HepG2 (cell line): Measurements from ENCODE around the gene KRT6B. TPM values are rescaled to one million over a fixed set of nuclear protein-coding genes. Genes with fewer than 3 reads are reported as not detected.

Source experiments
- ATAC-seq: fragments of 200-7000 bp; cut with Tn5 transposase; 3 replicates; pipeline ENCODE4 v1.9.1; 2020; ENCODE audit warnings: mild to moderate bottlenecking, moderate library complexity
- BruUV-seq: library from RNA; stranded (reverse); fragments of 400-500 nt; replicated peaks from 2 replicates; lab custom pipeline; 2021; lab: Mats Ljungman, UMichigan
- CTCF ChIA-PET: fragments of 300-600 bp; formaldehyde crosslinking; extraction: SDS; loops from one replicate; lab custom pipeline; 2021; ENCODE audit warnings: low total read pairs, inconsistent platforms, low intra/inter-chr PET ratio; lab: Yijun Ruan, JAX
- POLR2A ChIA-PET: fragments of 350-600 bp; sonication (Branson Sonifier 250); formaldehyde crosslinking; loops from one replicate; lab custom pipeline; 2020; ENCODE audit warnings: antibody characterized with exemption, inconsistent platforms; lab: Yijun Ruan, JAX
- DNase-seq: peaks from one replicate; pipeline ENCODE4 v3.0.0-alpha.2; 2015; ENCODE audit warnings: low spot score
- FAIRE-seq: peaks from 3 replicates; lab custom pipeline; 2011; peaks lifted over from hg19 to GRCh38; lab: Jason Lieb, UNC
- H2AFZ ChIP-seq: one replicate; pipeline ENCODE4 v1.6.1; 2011; ENCODE audit warnings: low read length, inconsistent platforms
- H3K27ac ChIP-seq: fragments of 300-600 bp; 3 replicates; pipeline ENCODE4 v1.8.0; 2011; ENCODE audit warnings: mixed run types, mild to moderate bottlenecking, mixed read lengths, low read length, inconsistent platforms; ENCODE audit not compliant: insufficient read depth; ENCODE audit errors: extremely low read length
- H3K27me3 ChIP-seq, 2 experiments: fragments of 200-600 bp in 1 of 2; 2 replicates in 1 of 2; 3 replicates in 1 of 2; pipeline versions ENCODE4 v1.6.0 to v1.8.0; 2011; ENCODE audit warnings: low read length in 2 of 2, mild to moderate bottlenecking in 2 of 2, moderate library complexity in 2 of 2, inconsistent platforms in 1 of 2; ENCODE audit not compliant: insufficient read depth in 2 of 2, control insufficient read depth in 1 of 2
- H3K36me3 ChIP-seq, 2 experiments: fragments of 200-600 bp in 1 of 2; replicated peaks in 1 of 2; 2 replicates in 1 of 2; 3 replicates in 1 of 2; pipeline versions ENCODE4 v1.5.1 to v1.8.0; 2011; ENCODE audit warnings: low read length in 2 of 2, inconsistent platforms in 1 of 2; ENCODE audit not compliant: insufficient read depth in 2 of 2, control insufficient read depth in 1 of 2
- H3K4me1 ChIP-seq: 2 replicates; pipeline ENCODE4 v1.5.1; 2012; ENCODE audit warnings: low read length, inconsistent platforms; ENCODE audit not compliant: insufficient read depth
- H3K4me2 ChIP-seq: 2 replicates; pipeline ENCODE4 v1.6.0; 2011; ENCODE audit warnings: low read depth, low read length, inconsistent platforms
- H3K4me3 ChIP-seq, 3 experiments: fragments of 200-600 bp in 1 of 3; sonication (generic), shearing (Covaris generic) in 1 of 3; replicated peaks in 1 of 3; 2 replicates each; pipeline ENCODE4 v1.5.1; 2011 to 2016; ENCODE audit warnings: low read length in 3 of 3, inconsistent platforms in 2 of 3, low read depth in 2 of 3, mild to moderate bottlenecking in 2 of 3, control low read depth in 1 of 3, mixed read lengths in 1 of 3; ENCODE audit not compliant: insufficient read depth in 1 of 3
- H3K79me2 ChIP-seq: one replicate; pipeline ENCODE4 v1.6.1; 2011; ENCODE audit warnings: low read length, inconsistent platforms; ENCODE audit not compliant: insufficient read depth
- H3K9ac ChIP-seq: 2 replicates; pipeline ENCODE4 v1.6.0; 2011; ENCODE audit warnings: mild to moderate bottlenecking, low read depth, low read length, inconsistent platforms; ENCODE audit not compliant: insufficient read depth
- H3K9me3 ChIP-seq: 2 replicates; pipeline ENCODE4 v1.5.1; 2012; ENCODE audit warnings: mild to moderate bottlenecking, low read length
- H4K20me1 ChIP-seq: 2 replicates; pipeline ENCODE4 v1.6.0; 2011; ENCODE audit warnings: inconsistent platforms, mild to moderate bottlenecking, low read length, moderate library complexity; ENCODE audit not compliant: insufficient read depth
- FOXA1 ChIP-seq, 2 experiments: fragments of 450-650 bp in 1 of 2; sonication (generic) in 1 of 2; formaldehyde crosslinking in 1 of 2; IDR thresholded peaks; 2 replicates each; pipeline versions ENCODE4 v1.4.0 to v1.6.1; 2016 to 2020; ENCODE audit warnings: missing genetic modification reagents in 1 of 2
- FOXK1 ChIP-seq: sonication (generic); formaldehyde crosslinking; IDR thresholded peaks from 2 replicates; pipeline ENCODE4 v1.4.0; 2020; ENCODE audit warnings: low read depth, missing genetic modification reagents, borderline replicate concordance
- IRF1 ChIP-seq: sonication (generic); formaldehyde crosslinking; IDR thresholded peaks from 2 replicates; pipeline ENCODE4 v1.4.0; 2020; ENCODE audit warnings: low read depth, mild to moderate bottlenecking, missing genetic modification reagents
- JUN ChIP-seq: sonication (generic); formaldehyde crosslinking; IDR thresholded peaks from 2 replicates; pipeline ENCODE4 v1.4.0; 2020; ENCODE audit warnings: mild to moderate bottlenecking, missing genetic modification reagents
- MIER2 ChIP-seq: IDR thresholded peaks from 2 replicates; pipeline ENCODE4 v1.6.1; 2016; ENCODE audit warnings: missing biosample characterization, missing genetic modification reagents
- TARDBP ChIP-seq: sonication (generic); formaldehyde crosslinking; IDR thresholded peaks from 2 replicates; pipeline ENCODE4 v1.8.0; 2022; ENCODE audit warnings: mild to moderate bottlenecking, missing genetic modification reagents
- YEATS2 ChIP-seq: sonication (generic); formaldehyde crosslinking; IDR thresholded peaks from 2 replicates; pipeline ENCODE4 v1.4.0; 2020; ENCODE audit warnings: missing genetic modification reagents, borderline replicate concordance
- ZBTB8A ChIP-seq: sonication (generic); formaldehyde crosslinking; IDR thresholded peaks from 2 replicates; pipeline ENCODE4 v1.4.0; 2020; ENCODE audit warnings: mild to moderate bottlenecking, low read depth, missing genetic modification reagents, borderline replicate concordance
- ZKSCAN8 ChIP-seq: IDR thresholded peaks from 2 replicates; pipeline ENCODE4 v1.6.1; 2016; ENCODE audit warnings: borderline replicate concordance, missing genetic modification reagents, missing compliant biosample characterization
- ZNF12 ChIP-seq: sonication (generic); formaldehyde crosslinking; IDR thresholded peaks from 2 replicates; pipeline ENCODE4 v1.5.0; 2020; ENCODE audit warnings: missing genetic modification reagents
- ZNF337 ChIP-seq: sonication (generic); formaldehyde crosslinking; IDR thresholded peaks from 2 replicates; pipeline ENCODE4 v1.5.1; 2020; ENCODE audit warnings: missing genetic modification reagents, low read depth, mild to moderate bottlenecking, borderline replicate concordance
- ZNF569 ChIP-seq: sonication (generic); formaldehyde crosslinking; IDR thresholded peaks from 2 replicates; pipeline ENCODE4 v1.5.0; 2020; ENCODE audit warnings: mild to moderate bottlenecking, missing genetic modification reagents, moderate library complexity, borderline replicate concordance
- ZNF670 ChIP-seq: sonication (generic); formaldehyde crosslinking; IDR thresholded peaks from 2 replicates; pipeline ENCODE4 v1.8.0; 2022; ENCODE audit warnings: mild to moderate bottlenecking, missing genetic modification reagents, borderline replicate concordance
- WGBS: methylation state at CpG from one replicate; pipeline ENCODE4 v1.1.6; 2017; ENCODE audit warnings: low lambda C conversion rate; 5-methylcytosine and 5-hydroxymethylcytosine counted together
- in situ Hi-C: cut with HindIII; loops from 2 replicates; pipeline ENCODE4 v1.10.0; 2017; ENCODE audit warnings: low pct_unique_long_range_greater_than_20kb; ENCODE audit not compliant: extremely low pct_ligation_motif_present
- intact Hi-C: fragments of 100-400 bp; cut with micrococcal nuclease; formaldehyde crosslinking; loops from one replicate; pipeline ENCODE4 v1.10.0; 2022; ENCODE audit not compliant: unreplicated experiment
- polyA plus RNA-seq, 8 experiments: library from polyadenylated mRNA; depleted of rRNA in 3 of 8; stranded (reverse) in 7 of 8; unstranded in 1 of 8; fragments of >200 nt; fragmentation: Illumina TruSeq in 4 of 8; extraction: Trizol in 4 of 8; gene quantifications; 2 replicates each; pipeline versions ENCODE4 v1.2.1 to v1.2.3, GENCODE V29; 2011 to 2016; ENCODE audit warnings: low read depth in 4 of 8, missing spikeins in 1 of 8, mixed read lengths in 1 of 8; ENCODE audit not compliant: insufficient read depth in 1 of 8
- total RNA-seq, 5 experiments: library from RNA; depleted of rRNA; stranded (reverse); fragments of >200 nt; fragmentation: Illumina TruSeq; extraction: Trizol; gene quantifications; 2 replicates each; pipeline ENCODE4 v1.2.3, GENCODE V29; 2016; ENCODE audit warnings: low read depth in 1 of 5
- TF ChIP-seq, protein P1 (sequence below): sonication (generic); formaldehyde crosslinking; IDR thresholded peaks from 2 replicates; pipeline ENCODE4 v1.4.0; 2020; ENCODE audit warnings: missing genetic modification reagents; ENCODE audit errors: not compliant biosample characterization
- TF ChIP-seq, protein P2 (sequence below): sonication (generic); formaldehyde crosslinking; IDR thresholded peaks from 2 replicates; pipeline ENCODE4 v1.4.0; 2020; ENCODE audit warnings: mild to moderate bottlenecking, missing genetic modification reagents

The KRT6B gene
- total and polyA plus RNA-seq, 2 of the 13 experiments (the other 11 are each of a cell fraction or from before 2014, with no cell fraction given): not detected

- FAIRE-seq (no peak), ATAC-seq (no peak), DNase-seq (no peak)
- H3K4me2 ChIP-seq: no peak overlapping the region
- 46% methylated on average over 3 of the region's 3 CpGs for WGBS
- no peaks in the 10 kb centered on the region for H4K20me1 ChIP-seq
- TF ChIP-seq, protein P1, sequence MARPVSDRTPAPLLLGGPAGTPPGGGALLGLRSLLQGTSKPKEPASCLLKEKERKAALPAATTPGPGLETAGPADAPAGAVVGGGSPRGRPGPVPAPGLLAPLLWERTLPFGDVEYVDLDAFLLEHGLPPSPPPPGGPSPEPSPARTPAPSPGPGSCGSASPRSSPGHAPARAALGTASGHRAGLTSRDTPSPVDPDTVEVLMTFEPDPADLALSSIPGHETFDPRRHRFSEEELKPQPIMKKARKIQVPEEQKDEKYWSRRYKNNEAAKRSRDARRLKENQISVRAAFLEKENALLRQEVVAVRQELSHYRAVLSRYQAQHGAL (CRISPR knock-in tag): no peak
- TF ChIP-seq YEATS2 (CRISPR knock-in tag) (no peak), MIER2 (CRISPR knock-in tag) (no peak), ZNF12 (no peak)
- no peak overlapping the region for H3K4me3 ChIP-seq
- no peaks in the 10 kb centered on the region for H3K36me3 ChIP-seq
- H3K4me1 ChIP-seq: peaks cover 13% of the 10 kb centered on the region
- BruUV-seq: no TSS peak
- no peaks in the 10 kb centered on the region for H3K79me2 ChIP-seq
- intact Hi-C loops (no loop called here), in situ Hi-C loops (no loop called here)
- no peak overlapping the region for H3K27ac ChIP-seq
- POLR2A ChIA-PET: no interaction called here
- CTCF ChIA-PET: no interaction called here
- H3K27me3 ChIP-seq: peaks cover 0 to 4% of the 10 kb centered on the region in 2 experiments; a peak in 1 of 5 replicates
- H3K9me3 ChIP-seq: no peaks in the 10 kb centered on the region
- H3K9ac ChIP-seq: no peak overlapping the region
- no peak overlapping the region for H2AFZ ChIP-seq
Observed at GRCh38 chr12:52443966-52444365, 8.0 kb downstream of the KRT6B start.

DNA sequence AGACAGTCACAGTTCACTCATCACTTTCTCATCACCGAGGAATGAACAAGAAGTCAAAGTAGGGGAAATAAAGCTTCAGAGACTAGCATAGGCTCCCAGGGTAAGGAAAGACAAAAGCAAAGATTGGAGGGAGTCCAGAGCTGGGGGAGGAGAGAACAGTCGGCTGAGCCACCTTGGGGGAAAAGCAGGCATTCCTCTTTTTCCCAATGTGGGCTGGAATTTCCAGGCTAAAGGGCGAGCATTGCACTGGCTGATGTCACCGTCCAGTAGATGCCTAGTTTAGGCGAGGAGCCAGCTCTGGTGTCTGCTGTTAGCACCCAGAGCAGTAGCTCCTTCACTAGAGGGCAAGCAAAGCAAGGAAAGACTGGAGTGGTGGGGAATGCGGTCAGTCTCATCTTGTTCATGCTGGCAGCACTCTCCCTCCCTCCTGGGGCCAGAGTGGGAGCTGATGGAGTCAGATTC lies 9.3 kb downstream of the KRT6B start:
- H3K4me1 ChIP-seq: peaks cover 13% of the 10 kb centered on the region
- H3K27me3 ChIP-seq: peaks cover 1 to 4% of the 10 kb centered on the region in 2 experiments; a peak in 2 of 5 replicates
- ChIA-PET POLR2A (no interaction called here), CTCF (no interaction called here)
- no peak overlapping the region for H3K4me2 ChIP-seq
- BruUV-seq: no TSS peak
- no peak overlapping the region for H3K27ac ChIP-seq
- ATAC-seq (no peak), FAIRE-seq (no peak), DNase-seq (no peak)
- no peaks in the 10 kb centered on the region for H4K20me1 ChIP-seq
- H3K4me3 ChIP-seq: no peak overlapping the region
- intact Hi-C loops: no loop called here
- no peaks in the 10 kb centered on the region for H3K79me2 ChIP-seq
- no peaks in the 10 kb centered on the region for H3K36me3 ChIP-seq
- H3K9me3 ChIP-seq: no peaks in the 10 kb centered on the region
- in situ Hi-C loops: no loop called here
- H2AFZ ChIP-seq: no peak overlapping the region
- WGBS: 2% methylated on average over 5 of the region's 6 CpGs
- H3K9ac ChIP-seq: no peak overlapping the region
- no peak for TF ChIP-seq IRF1
- TF ChIP-seq ZBTB8A (CRISPR knock-in tag): no peak
- TF ChIP-seq FOXK1: no peak
- no peak for TF ChIP-seq JUN
- TF ChIP-seq, protein P2, sequence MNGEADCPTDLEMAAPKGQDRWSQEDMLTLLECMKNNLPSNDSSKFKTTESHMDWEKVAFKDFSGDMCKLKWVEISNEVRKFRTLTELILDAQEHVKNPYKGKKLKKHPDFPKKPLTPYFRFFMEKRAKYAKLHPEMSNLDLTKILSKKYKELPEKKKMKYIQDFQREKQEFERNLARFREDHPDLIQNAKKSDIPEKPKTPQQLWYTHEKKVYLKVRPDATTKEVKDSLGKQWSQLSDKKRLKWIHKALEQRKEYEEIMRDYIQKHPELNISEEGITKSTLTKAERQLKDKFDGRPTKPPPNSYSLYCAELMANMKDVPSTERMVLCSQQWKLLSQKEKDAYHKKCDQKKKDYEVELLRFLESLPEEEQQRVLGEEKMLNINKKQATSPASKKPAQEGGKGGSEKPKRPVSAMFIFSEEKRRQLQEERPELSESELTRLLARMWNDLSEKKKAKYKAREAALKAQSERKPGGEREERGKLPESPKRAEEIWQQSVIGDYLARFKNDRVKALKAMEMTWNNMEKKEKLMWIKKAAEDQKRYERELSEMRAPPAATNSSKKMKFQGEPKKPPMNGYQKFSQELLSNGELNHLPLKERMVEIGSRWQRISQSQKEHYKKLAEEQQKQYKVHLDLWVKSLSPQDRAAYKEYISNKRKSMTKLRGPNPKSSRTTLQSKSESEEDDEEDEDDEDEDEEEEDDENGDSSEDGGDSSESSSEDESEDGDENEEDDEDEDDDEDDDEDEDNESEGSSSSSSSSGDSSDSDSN (CRISPR knock-in tag): no peak
- TF ChIP-seq ZNF569 (CRISPR knock-in tag): no peak
- TF ChIP-seq TARDBP (CRISPR knock-in tag): no peak
- TF ChIP-seq ZNF337: no peak
- TF ChIP-seq ZNF670 (CRISPR knock-in tag): no peak
- TF ChIP-seq FOXA1 (IDR thresholded peaks at IDR 0.05): no peak
- no peak for TF ChIP-seq FOXA1 (CRISPR knock-in tag; IDR thresholded peaks at IDR 0.05)
- no peak for TF ChIP-seq ZKSCAN8
